ENCODE data around the gene FAM222A. TPM values are rescaled to one million over a fixed set of nuclear protein-coding genes. Genes with fewer than 3 reads are reported as not detected.

The FAM222A gene
- total RNA-seq, 1 experiment from 2014 or later = 2.8 TPM

DNA sequence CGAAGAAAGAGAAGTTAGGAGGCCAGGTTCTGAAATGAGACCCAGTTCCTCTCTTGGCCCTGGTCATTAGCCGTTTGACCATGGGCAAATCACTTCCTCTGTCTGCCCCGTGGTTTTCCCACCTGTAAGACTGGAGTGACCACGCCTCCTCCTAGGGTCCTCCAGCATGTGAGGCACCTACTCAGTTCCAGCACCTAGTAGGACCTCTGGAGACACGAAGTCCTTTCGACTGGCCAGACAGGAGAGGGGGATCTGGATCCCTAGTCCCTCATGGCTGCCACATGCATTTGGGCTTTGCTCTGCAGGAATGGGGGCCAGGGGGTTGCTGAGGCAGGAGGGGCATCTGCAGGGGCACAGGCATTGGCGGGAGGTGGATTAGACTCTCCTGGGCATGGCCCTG, 103.2 kb downstream of the FAM222A start:
- Histone ChIP-seq H4K8ac (replicated peaks; ENCODE audit: insufficient read length, low read depth, low read length) (no peak overlapping the region), H3T11ph (ENCODE audit: low read length) (no peak overlapping the region), H2BK20ac (ENCODE audit: low read depth, low read length, poor library complexity, severe bottlenecking) (no peak overlapping the region), H2BK5ac (ENCODE audit: insufficient read length, low read length) (no peak overlapping the region), H3K79me2 (ENCODE audit: insufficient read depth, low read length) (no peaks in the 10 kb centered on the region), H3K27me3 (ENCODE audit: insufficient read depth, low read length) (no peaks in the 10 kb centered on the region), H4K91ac (ENCODE audit: insufficient read length, low read depth, low read length) (no peak overlapping the region), H3K4me2 (ENCODE audit: insufficient read depth, insufficient read length, low read length) (no peak overlapping the region), H3K56ac (ENCODE audit: insufficient read length, low read depth, low read length) (no peak overlapping the region), H3K18ac (ENCODE audit: insufficient read length, low read depth, low read length) (no peak overlapping the region), H2BK120ac (ENCODE audit: low read depth, low read length, poor library complexity, severe bottlenecking) (no peak overlapping the region), H4K20me1 (ENCODE audit: control insufficient read depth, insufficient read depth, insufficient read length) (no peaks in the 10 kb centered on the region), H3K23me2 (ENCODE audit: insufficient read length, low read depth, low read length, poor library complexity, severe bottlenecking) (no peaks in the 10 kb centered on the region), H3K79me1 (ENCODE audit: insufficient read depth, low read depth, low read length, poor library complexity, severe bottlenecking) (no peaks in the 10 kb centered on the region), H3K14ac (ENCODE audit: insufficient read depth, low read length) (no peak overlapping the region), H2AK5ac (ENCODE audit: insufficient read length, low read length) (no peak overlapping the region), H4K5ac (ENCODE audit: insufficient read length, low read depth, low read length) (no peak overlapping the region), H3K9me3 (ENCODE audit: control insufficient read depth, low read depth, low read length) (no peaks in the 10 kb centered on the region), H2AFZ (ENCODE audit: low read length) (no peak overlapping the region), H2BK12ac (ENCODE audit: insufficient read length, low read depth, low read length) (no peak overlapping the region), H3K9ac (ENCODE audit: extremely low read depth, insufficient read length, low read length) (no peak overlapping the region), H3K27ac (ENCODE audit: insufficient read length, low read depth, low read length) (no peak overlapping the region), H3K4ac (ENCODE audit: low read depth, low read length) (no peak overlapping the region), H3K4me1 (ENCODE audit: insufficient read depth, low read length) (no peaks in the 10 kb centered on the region), H2BK15ac (ENCODE audit: low read depth, low read length) (no peak overlapping the region), H3K23ac (ENCODE audit: insufficient read length, low read depth, low read length) (no peak overlapping the region)
- no peak overlapping the region for H3K4me3 Mint-ChIP-seq
- H3K27me3 Mint-ChIP-seq (ENCODE audit: low read depth) = no peaks in the 10 kb centered on the region
- no peak overlapping the region for H3K27ac Mint-ChIP-seq
- no peak for DNase-seq
- no peaks in the 10 kb centered on the region for H3K36me3 Mint-ChIP-seq (ENCODE audit: insufficient read depth in 1 of 3, low read depth in 3 of 3)
- peaks cover 7 to 10% of the 10 kb centered on the region in 2 experiments for H3K4me1 Mint-ChIP-seq
- TF ChIP-seq, protein P1, sequence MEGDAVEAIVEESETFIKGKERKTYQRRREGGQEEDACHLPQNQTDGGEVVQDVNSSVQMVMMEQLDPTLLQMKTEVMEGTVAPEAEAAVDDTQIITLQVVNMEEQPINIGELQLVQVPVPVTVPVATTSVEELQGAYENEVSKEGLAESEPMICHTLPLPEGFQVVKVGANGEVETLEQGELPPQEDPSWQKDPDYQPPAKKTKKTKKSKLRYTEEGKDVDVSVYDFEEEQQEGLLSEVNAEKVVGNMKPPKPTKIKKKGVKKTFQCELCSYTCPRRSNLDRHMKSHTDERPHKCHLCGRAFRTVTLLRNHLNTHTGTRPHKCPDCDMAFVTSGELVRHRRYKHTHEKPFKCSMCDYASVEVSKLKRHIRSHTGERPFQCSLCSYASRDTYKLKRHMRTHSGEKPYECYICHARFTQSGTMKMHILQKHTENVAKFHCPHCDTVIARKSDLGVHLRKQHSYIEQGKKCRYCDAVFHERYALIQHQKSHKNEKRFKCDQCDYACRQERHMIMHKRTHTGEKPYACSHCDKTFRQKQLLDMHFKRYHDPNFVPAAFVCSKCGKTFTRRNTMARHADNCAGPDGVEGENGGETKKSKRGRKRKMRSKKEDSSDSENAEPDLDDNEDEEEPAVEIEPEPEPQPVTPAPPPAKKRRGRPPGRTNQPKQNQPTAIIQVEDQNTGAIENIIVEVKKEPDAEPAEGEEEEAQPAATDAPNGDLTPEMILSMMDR (conservative IDR thresholded peaks at IDR 0.05) = no peak
- no peaks in the 10 kb centered on the region for H3K9me3 Mint-ChIP-seq
- WGBS (ENCODE audit: extremely low coverage, insufficient read length, low lambda C conversion rate) = no CpG with 5 or more reads among the region's 7 CpGs

Measured in H9 (cell line).